ENCODE results near the gene FTO.
"Not testable (repeated sequence)": the region's sequence is repeated elsewhere in the genome, so short reads cannot be mapped to it uniquely, and the experiment has no call there.

FTO gene

GRCh38 chr16:53890877-53891276 lies 186.9 kb downstream of the FTO start:
- not testable (repeated sequence) for H3K27me3 ChIP-seq (ENCODE audit: control insufficient read depth in 2 of 2, insufficient read depth in 2 of 2, low read length in 2 of 2); H3K27ac ChIP-seq (ENCODE audit: low read depth in 2 of 2, low read length in 2 of 2); H3K36me3 ChIP-seq (ENCODE audit: control insufficient read depth in 2 of 2, insufficient read depth in 2 of 2, low read length in 2 of 2); H3K9me3 ChIP-seq (ENCODE audit: control insufficient read depth in 2 of 2, low read length in 2 of 2); H3K4me1 ChIP-seq (ENCODE audit: control insufficient read depth in 2 of 2, insufficient read depth in 2 of 2, low read length in 2 of 2); H3K9ac ChIP-seq (ENCODE audit: low read depth in 1 of 2, low read length in 2 of 2); H3K4me3 ChIP-seq (ENCODE audit: low read length in 2 of 2)

GRCh38 chr16:53891409-53892139 lies 187.6 kb downstream of the FTO start:
- H3K4me3 ChIP-seq (ENCODE audit: low read length in 2 of 2) = no peak overlapping the region
- H3K9me3 ChIP-seq (ENCODE audit: control insufficient read depth in 2 of 2, low read length in 2 of 2) = no peaks in the 10 kb centered on the region
- no peak overlapping the region for H3K27ac ChIP-seq (ENCODE audit: low read depth in 2 of 2, low read length in 2 of 2)
- peaks cover 3 to 7% of the 10 kb centered on the region in 2 donors for H3K4me1 ChIP-seq (ENCODE audit: control insufficient read depth in 2 of 2, insufficient read depth in 2 of 2, low read length in 2 of 2)
- no peaks in the 10 kb centered on the region for H3K27me3 ChIP-seq (ENCODE audit: control insufficient read depth in 2 of 2, insufficient read depth in 2 of 2, low read length in 2 of 2)
- H3K9ac ChIP-seq (ENCODE audit: low read depth in 1 of 2, low read length in 2 of 2) = no peak overlapping the region
- H3K36me3 ChIP-seq (ENCODE audit: control insufficient read depth in 2 of 2, insufficient read depth in 2 of 2, low read length in 2 of 2) = peaks cover 3% of the 10 kb centered on the region in 2 donors

GRCh38 chr16:53892155-53892554 lies 188.2 kb downstream of the FTO start:
- peaks cover 3% of the 10 kb centered on the region in 2 donors for H3K36me3 ChIP-seq (ENCODE audit: control insufficient read depth in 2 of 2, insufficient read depth in 2 of 2, low read length in 2 of 2)
- H3K9me3 ChIP-seq (ENCODE audit: control insufficient read depth in 2 of 2, low read length in 2 of 2) = no peaks in the 10 kb centered on the region
- H3K9ac ChIP-seq (ENCODE audit: low read depth in 1 of 2, low read length in 2 of 2) = no peak overlapping the region
- no peak overlapping the region for H3K4me3 ChIP-seq (ENCODE audit: low read length in 2 of 2)
- peaks cover 3 to 7% of the 10 kb centered on the region in 2 donors for H3K4me1 ChIP-seq (ENCODE audit: control insufficient read depth in 2 of 2, insufficient read depth in 2 of 2, low read length in 2 of 2)
- H3K27ac ChIP-seq (ENCODE audit: low read depth in 2 of 2, low read length in 2 of 2) = no peak overlapping the region
- no peaks in the 10 kb centered on the region for H3K27me3 ChIP-seq (ENCODE audit: control insufficient read depth in 2 of 2, insufficient read depth in 2 of 2, low read length in 2 of 2)

GRCh38 chr16:53893731-53894435 lies 189.9 kb downstream of the FTO start:
- Histone ChIP-seq H3K4me3 (ENCODE audit: low read length in 2 of 2) (no peak overlapping the region), H3K4me1 (ENCODE audit: control insufficient read depth in 2 of 2, insufficient read depth in 2 of 2, low read length in 2 of 2) (peaks cover 3 to 11% of the 10 kb centered on the region in 2 donors), H3K9me3 (ENCODE audit: control insufficient read depth in 2 of 2, low read length in 2 of 2) (no peaks in the 10 kb centered on the region), H3K36me3 (ENCODE audit: control insufficient read depth in 2 of 2, insufficient read depth in 2 of 2, low read length in 2 of 2) (no peaks in the 10 kb centered on the region), H3K27me3 (ENCODE audit: control insufficient read depth in 2 of 2, insufficient read depth in 2 of 2, low read length in 2 of 2) (no peaks in the 10 kb centered on the region), H3K27ac (ENCODE audit: low read depth in 2 of 2, low read length in 2 of 2) (no peak overlapping the region), H3K9ac (ENCODE audit: low read depth in 1 of 2, low read length in 2 of 2) (no peak overlapping the region)

GRCh38 chr16:53894686-53895085 lies 190.7 kb downstream of the FTO start:
- Histone ChIP-seq H3K4me1 (ENCODE audit: control insufficient read depth in 2 of 2, insufficient read depth in 2 of 2, low read length in 2 of 2) (peaks cover 3 to 12% of the 10 kb centered on the region in 2 donors), H3K27ac (ENCODE audit: low read depth in 2 of 2, low read length in 2 of 2) (no peak overlapping the region)

GRCh38 chr16:53895433-53895832 lies 191.5 kb downstream of the FTO start:
- no peaks in the 10 kb centered on the region for H3K27me3 ChIP-seq (ENCODE audit: control insufficient read depth in 2 of 2, insufficient read depth in 2 of 2, low read length in 2 of 2)
- H3K27ac ChIP-seq (ENCODE audit: low read depth in 2 of 2, low read length in 2 of 2) = no peak overlapping the region
- H3K4me1 ChIP-seq (ENCODE audit: control insufficient read depth in 2 of 2, insufficient read depth in 2 of 2, low read length in 2 of 2) = peaks cover 3 to 12% of the 10 kb centered on the region in 2 donors

More at GRCh38 chr16:53894686-53895085, 190.7 kb downstream of the FTO start:
- no peaks in the 10 kb centered on the region for H3K27me3 ChIP-seq (ENCODE audit: control insufficient read depth in 2 of 2, insufficient read depth in 2 of 2, low read length in 2 of 2)
- no peaks in the 10 kb centered on the region for H3K36me3 ChIP-seq (ENCODE audit: control insufficient read depth in 2 of 2, insufficient read depth in 2 of 2, low read length in 2 of 2)
- H3K9ac ChIP-seq (ENCODE audit: low read depth in 1 of 2, low read length in 2 of 2) = no peak overlapping the region
- no peak overlapping the region for H3K4me3 ChIP-seq (ENCODE audit: low read length in 2 of 2)
- H3K9me3 ChIP-seq (ENCODE audit: control insufficient read depth in 2 of 2, low read length in 2 of 2) = no peaks in the 10 kb centered on the region

GRCh38 chr16:53895851-53896250 lies 191.9 kb downstream of the FTO start:
- Histone ChIP-seq H3K27ac (ENCODE audit: low read depth in 2 of 2, low read length in 2 of 2) (no peak overlapping the region), H3K36me3 (ENCODE audit: control insufficient read depth in 2 of 2, insufficient read depth in 2 of 2, low read length in 2 of 2) (no peaks in the 10 kb centered on the region), H3K9ac (ENCODE audit: low read depth in 1 of 2, low read length in 2 of 2) (no peak overlapping the region), H3K27me3 (ENCODE audit: control insufficient read depth in 2 of 2, insufficient read depth in 2 of 2, low read length in 2 of 2) (no peaks in the 10 kb centered on the region), H3K9me3 (ENCODE audit: control insufficient read depth in 2 of 2, low read length in 2 of 2) (no peaks in the 10 kb centered on the region), H3K4me3 (ENCODE audit: low read length in 2 of 2) (no peak overlapping the region), H3K4me1 (ENCODE audit: control insufficient read depth in 2 of 2, insufficient read depth in 2 of 2, low read length in 2 of 2) (peaks cover 3 to 12% of the 10 kb centered on the region in 2 donors)

More at GRCh38 chr16:53895433-53895832, 191.5 kb downstream of the FTO start:
- H3K4me3 ChIP-seq (ENCODE audit: low read length in 2 of 2) = no peak overlapping the region
- H3K36me3 ChIP-seq (ENCODE audit: control insufficient read depth in 2 of 2, insufficient read depth in 2 of 2, low read length in 2 of 2) = no peaks in the 10 kb centered on the region
- no peak overlapping the region for H3K9ac ChIP-seq (ENCODE audit: low read depth in 1 of 2, low read length in 2 of 2)
- no peaks in the 10 kb centered on the region for H3K9me3 ChIP-seq (ENCODE audit: control insufficient read depth in 2 of 2, low read length in 2 of 2)

- no peak overlapping the region for H3K9ac ChIP-seq (ENCODE audit: low read depth in 1 of 2, low read length in 2 of 2)
- no peak overlapping the region for H3K4me3 ChIP-seq (ENCODE audit: low read length in 2 of 2)
- no peaks in the 10 kb centered on the region for H3K36me3 ChIP-seq (ENCODE audit: control insufficient read depth in 2 of 2, insufficient read depth in 2 of 2, low read length in 2 of 2)
- peaks cover 3 to 12% of the 10 kb centered on the region in 2 donors for H3K4me1 ChIP-seq (ENCODE audit: control insufficient read depth in 2 of 2, insufficient read depth in 2 of 2, low read length in 2 of 2)
- H3K27ac ChIP-seq (ENCODE audit: low read depth in 2 of 2, low read length in 2 of 2) = no peak overlapping the region
- no peaks in the 10 kb centered on the region for H3K9me3 ChIP-seq (ENCODE audit: control insufficient read depth in 2 of 2, low read length in 2 of 2)
- no peaks in the 10 kb centered on the region for H3K27me3 ChIP-seq (ENCODE audit: control insufficient read depth in 2 of 2, insufficient read depth in 2 of 2, low read length in 2 of 2)
These were observed 192.8 kb downstream of the FTO start for GRCh38 chr16:53896722-53897121.

GRCh38 chr16:53898993-53899392 lies 195.0 kb downstream of the FTO start:
- no peak overlapping the region for H3K4me3 ChIP-seq (ENCODE audit: low read length in 2 of 2)
- H3K36me3 ChIP-seq (ENCODE audit: control insufficient read depth in 2 of 2, insufficient read depth in 2 of 2, low read length in 2 of 2) = no peaks in the 10 kb centered on the region
- H3K27me3 ChIP-seq (ENCODE audit: control insufficient read depth in 2 of 2, insufficient read depth in 2 of 2, low read length in 2 of 2) = no peaks in the 10 kb centered on the region
- H3K9me3 ChIP-seq (ENCODE audit: control insufficient read depth in 2 of 2, low read length in 2 of 2) = no peaks in the 10 kb centered on the region
- H3K4me1 ChIP-seq (ENCODE audit: control insufficient read depth in 2 of 2, insufficient read depth in 2 of 2, low read length in 2 of 2) = peaks cover 3 to 6% of the 10 kb centered on the region in 2 donors
- no peak overlapping the region for H3K9ac ChIP-seq (ENCODE audit: low read depth in 1 of 2, low read length in 2 of 2)
- no peak overlapping the region for H3K27ac ChIP-seq (ENCODE audit: low read depth in 2 of 2, low read length in 2 of 2)

- Histone ChIP-seq H3K36me3 (ENCODE audit: control insufficient read depth in 2 of 2, insufficient read depth in 2 of 2, low read length in 2 of 2) (no peaks in the 10 kb centered on the region), H3K4me1 (ENCODE audit: control insufficient read depth in 2 of 2, insufficient read depth in 2 of 2, low read length in 2 of 2) (peaks cover under 1 to 5% of the 10 kb centered on the region in 2 donors), H3K27ac (ENCODE audit: low read depth in 2 of 2, low read length in 2 of 2) (no peak overlapping the region), H3K27me3 (ENCODE audit: control insufficient read depth in 2 of 2, insufficient read depth in 2 of 2, low read length in 2 of 2) (no peaks in the 10 kb centered on the region), H3K9ac (ENCODE audit: low read depth in 1 of 2, low read length in 2 of 2) (no peak overlapping the region), H3K4me3 (ENCODE audit: low read length in 2 of 2) (no peak overlapping the region), H3K9me3 (ENCODE audit: control insufficient read depth in 2 of 2, low read length in 2 of 2) (no peaks in the 10 kb centered on the region)
These were observed 195.5 kb downstream of the FTO start for GRCh38 chr16:53899431-53899830.
